Dermis microvascular lymphatic vessel endothelial cell (primary cell): Measurements from ENCODE around the gene NTM. TPM values are rescaled to one million over a fixed set of nuclear protein-coding genes. Genes with fewer than 3 reads are reported as not detected.

Source experiments
- DNase-seq, 2 donors: peaks; one replicate each; pipeline versions ENCODE4 v3.0.0 to v3.0.0-alpha.2; 2010; ENCODE audit warnings: low read depth in 2 of 2
- total RNA-seq: library from RNA; depleted of rRNA; stranded (reverse); fragments of >200 nt; gene quantifications from 2 replicates; pipeline ENCODE4 v1.2.1, GENCODE V29; 2014

NTM gene
- total RNA-seq, 1 donor from 2014 or later: under 0.01 TPM

DNA sequence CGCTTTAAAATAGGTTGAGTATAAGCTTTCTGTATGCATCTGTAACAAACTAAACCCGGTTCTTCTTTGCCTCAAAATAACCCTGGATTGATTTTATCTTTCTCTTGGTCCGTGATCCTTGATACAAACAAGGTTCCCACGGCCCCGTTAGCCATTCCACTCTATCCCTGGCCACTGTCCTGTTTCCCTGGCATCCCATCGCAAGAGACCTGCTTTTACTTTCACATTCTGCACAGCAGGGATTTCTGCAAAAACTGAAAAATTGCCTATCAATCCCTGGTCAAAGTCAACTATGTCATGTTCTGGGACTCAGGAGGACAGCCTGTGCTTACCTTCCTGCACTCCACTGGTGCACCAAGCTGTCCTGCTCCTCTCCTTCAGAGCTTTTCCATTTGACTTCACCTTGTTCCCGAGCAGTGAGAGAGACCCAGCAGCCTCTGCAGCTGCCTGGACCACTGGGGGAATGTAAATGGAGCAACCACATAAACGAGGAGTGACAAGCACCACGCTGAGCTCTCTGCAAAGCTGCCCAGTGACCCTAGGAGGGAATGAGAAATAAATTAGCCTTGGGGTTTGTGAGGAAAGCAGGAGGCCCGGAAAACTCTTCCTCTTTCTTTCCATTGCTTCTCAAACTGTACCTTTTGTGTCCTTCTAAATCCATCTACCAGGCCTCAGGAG, 175.9 kb downstream of the NTM start:
- no peak for DNase-seq

GRCh38 chr11:131549099-131549498, 178.7 kb downstream of the NTM start:
- DNase-seq: no peak

GRCh38 chr11:131549770-131550169, 179.4 kb downstream of the NTM start:
- DNase-seq: no peak

- DNase-seq: no peak
These were observed 189.9 kb downstream of the NTM start for GRCh38 chr11:131560287-131560686.

DNA sequence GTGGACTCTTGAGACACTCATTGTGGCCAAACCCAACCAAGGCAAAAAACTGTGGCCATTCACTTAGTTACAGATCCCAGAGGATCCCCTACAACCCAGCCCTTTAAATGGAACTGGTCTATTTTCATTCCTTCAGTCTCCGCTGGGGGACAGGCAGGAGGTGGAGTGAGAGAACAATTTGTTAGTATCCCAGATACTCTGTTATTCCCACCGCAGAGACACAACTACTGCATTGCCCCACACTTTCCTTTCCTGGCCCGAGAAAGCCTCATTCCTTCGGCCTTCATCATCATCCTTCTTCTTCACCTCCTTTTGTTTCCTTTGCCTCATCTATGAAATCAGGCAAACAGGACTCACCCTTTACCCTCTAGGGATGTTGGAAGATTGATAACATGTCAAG, 191.1 kb downstream of the NTM start:
- DNase-seq: no peak

DNA sequence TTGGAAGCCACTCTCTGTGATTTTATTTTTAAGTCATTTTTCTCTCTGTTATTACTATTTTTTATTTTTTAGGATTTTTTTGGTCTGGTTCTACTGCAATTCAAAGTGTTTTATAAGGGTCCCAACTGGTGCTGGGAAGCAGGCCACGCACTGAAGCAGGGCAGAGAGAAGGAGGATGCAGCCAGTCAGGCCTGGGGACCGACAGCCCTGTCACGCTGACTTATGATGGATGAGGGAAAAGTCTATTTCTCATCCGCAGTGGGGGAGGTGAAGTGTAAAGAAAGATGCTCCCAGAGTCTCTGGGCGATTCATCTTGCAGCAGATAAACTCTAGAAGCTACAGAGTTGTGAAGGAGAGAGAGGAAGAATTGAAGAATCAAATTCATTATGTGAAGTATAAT, 191.6 kb downstream of the NTM start:
- DNase-seq: no peak

GRCh38 chr11:131568318-131568717, 197.9 kb downstream of the NTM start:
- DNase-seq: no peak

- no peak for DNase-seq
These were observed 201.2 kb downstream of the NTM start for GRCh38 chr11:131571571-131571970.

- DNase-seq: no peak
These were observed 202.0 kb downstream of the NTM start for GRCh38 chr11:131572423-131572822.

GRCh38 chr11:131579932-131580387, 209.5 kb downstream of the NTM start:
- no peak for DNase-seq

- DNase-seq: no peak
These were observed 210.1 kb downstream of the NTM start for GRCh38 chr11:131580476-131580875.

- no peak for DNase-seq
These were observed 210.6 kb downstream of the NTM start for GRCh38 chr11:131581046-131581445.

- no peak for DNase-seq
These were observed 211.7 kb downstream of the NTM start for GRCh38 chr11:131582021-131582525.

- DNase-seq: no peak
These were observed 213.0 kb downstream of the NTM start for GRCh38 chr11:131583421-131583820.

DNA sequence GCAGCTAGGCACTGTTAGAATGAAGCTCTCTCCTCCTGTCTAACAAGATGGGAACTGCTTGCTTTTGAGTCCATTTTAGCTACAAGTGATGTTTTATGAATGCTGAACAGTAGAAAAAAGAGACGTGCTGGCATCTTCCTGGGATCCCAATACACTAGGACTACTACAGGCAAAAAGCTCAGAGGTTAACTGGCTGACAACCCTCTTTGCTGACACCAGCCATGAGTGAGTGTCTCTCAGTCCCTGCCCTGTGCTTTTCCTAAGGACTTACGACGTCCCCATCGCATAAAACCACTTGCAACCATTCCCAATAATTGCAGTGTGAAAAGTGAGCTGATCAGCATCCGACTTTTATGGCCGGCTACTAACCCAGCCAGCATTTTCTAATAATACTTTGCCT, 213.5 kb downstream of the NTM start:
- no peak for DNase-seq

- DNase-seq: no peak
These were observed 214.6 kb downstream of the NTM start for GRCh38 chr11:131584785-131585592.

DNA sequence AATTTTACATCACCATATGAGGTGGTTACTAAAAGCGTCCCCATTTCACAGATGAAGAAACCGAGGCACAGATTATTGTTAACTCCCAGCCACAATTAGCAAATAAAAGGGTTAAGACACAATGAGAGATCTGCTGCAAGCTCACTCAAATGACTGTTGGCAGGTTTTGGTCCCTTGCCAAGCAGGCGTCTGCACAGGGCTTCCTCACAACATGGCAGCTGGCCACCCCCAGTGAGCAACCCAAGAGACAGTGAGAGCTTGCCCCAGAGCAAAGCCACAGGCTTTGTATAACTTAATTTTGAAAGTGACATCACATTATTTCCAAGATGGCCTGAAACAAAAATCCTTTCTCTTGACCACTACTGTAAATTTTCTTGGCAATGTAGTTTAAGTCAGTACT, 217.6 kb downstream of the NTM start:
- DNase-seq: no peak

DNA sequence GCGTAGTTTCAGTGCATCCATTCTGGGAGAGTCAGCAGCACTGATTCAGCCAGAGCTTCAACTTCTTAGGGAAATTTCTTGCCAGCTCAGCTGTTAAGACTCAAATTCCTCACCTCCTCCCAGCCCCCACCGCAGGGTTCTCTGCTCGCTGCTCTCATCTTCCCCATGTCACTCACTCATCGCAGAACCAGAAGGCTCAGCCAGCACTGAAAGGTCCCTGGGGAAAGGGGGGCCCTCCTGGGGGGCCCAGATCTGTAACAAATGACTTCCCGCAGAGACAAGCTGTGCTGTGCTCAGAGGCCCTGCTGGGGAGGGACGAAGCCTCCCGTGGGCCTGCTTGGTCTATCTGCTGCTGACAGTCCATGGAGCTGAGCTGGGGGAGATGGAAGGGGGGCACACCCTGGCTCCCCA, 220.6 kb downstream of the NTM start:
- no peak for DNase-seq

GRCh38 chr11:131592152-131592551, 221.7 kb downstream of the NTM start:
- no peak for DNase-seq

GRCh38 chr11:131592734-131593133, 222.3 kb downstream of the NTM start:
- no peak for DNase-seq

- DNase-seq: no peak
These were observed 222.9 kb downstream of the NTM start for GRCh38 chr11:131593301-131593700.

GRCh38 chr11:131595797-131596196, 225.4 kb downstream of the NTM start:
- DNase-seq: no peak

- DNase-seq: no peak
These were observed 227.5 kb downstream of the NTM start for GRCh38 chr11:131597890-131598289.
